HL-60 (cell line): ENCODE data around the gene FLOT1.

Experiments used
- DNase-seq, 2 experiments: peaks; one replicate each; pipeline ENCODE4 v3.0.0-alpha.2; 2010 to 2020; ENCODE audit warnings: low read depth in 1 of 2, low spot score in 1 of 2
- H3K27ac ChIP-seq: fragments of 250-450 bp; sonication (Bioruptor Pico); replicated peaks from 2 replicates; pipeline ENCODE4 v1.5.1; 2020; ENCODE audit warnings: mild to moderate bottlenecking, moderate library complexity
- H3K27me3 ChIP-seq: fragments of 250-450 bp; sonication (Bioruptor Pico); 2 replicates; pipeline ENCODE4 v1.5.1; 2021; ENCODE audit warnings: mild to moderate bottlenecking, moderate library complexity; ENCODE audit not compliant: insufficient read depth, poor library complexity, severe bottlenecking
- H3K4me3 ChIP-seq: replicated peaks from 2 replicates; pipeline ENCODE4 v1.5.1; 2011; ENCODE audit warnings: mild to moderate bottlenecking, control low read depth, low read length; ENCODE audit not compliant: insufficient read depth
- GABPA ChIP-seq: IDR thresholded peaks from 2 replicates; pipeline ENCODE4 v1.6.1; 2012; ENCODE audit warnings: low read depth
- POLR2AphosphoS5 ChIP-seq: IDR thresholded peaks from 2 replicates; pipeline ENCODE4 v1.6.1; 2012; ENCODE audit warnings: low read depth
- REST ChIP-seq: IDR thresholded peaks from 2 replicates; pipeline ENCODE4 v1.6.1; 2012; ENCODE audit warnings: low read depth; ENCODE audit not compliant: insufficient replicate concordance
- SPI1 ChIP-seq: IDR thresholded peaks from 2 replicates; pipeline ENCODE4 v1.6.1; 2012; ENCODE audit warnings: low read depth, mild to moderate bottlenecking, borderline replicate concordance
- TF ChIP-seq, protein P1 (sequence below): IDR thresholded peaks from one replicate; pipeline ENCODE4 v1.5.1; 2011; ENCODE audit warnings: low read length, control low read depth, inconsistent platforms; ENCODE audit not compliant: insufficient read depth

The FLOT1 gene

DNA sequence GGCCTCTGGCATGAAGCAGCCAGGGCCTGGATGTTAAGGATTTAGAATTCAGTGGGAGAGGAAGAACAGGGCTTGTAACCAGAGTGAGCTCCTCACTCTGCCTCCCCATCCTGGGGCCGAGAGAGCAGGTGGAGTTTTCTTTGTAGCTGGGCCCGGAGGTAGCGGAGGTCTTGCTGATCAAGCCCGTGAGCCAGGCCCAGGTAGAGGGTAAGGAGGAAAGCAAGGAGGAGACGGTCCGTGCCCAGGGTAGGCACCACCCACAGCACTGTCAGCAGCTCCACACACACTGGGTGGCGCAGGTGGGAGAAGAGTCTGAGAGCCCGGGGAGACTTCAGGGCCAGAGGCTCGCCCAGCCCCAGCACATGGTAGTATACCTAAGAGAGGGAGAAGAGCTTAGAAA is 53.9 kb downstream of the FLOT1 start:
- H3K27ac ChIP-seq = 0 out of 2 replicates have a peak overlapping the region, but pooled peaks have one; percentile 1
- no peaks in the 10 kb centered on the region for H3K27me3 ChIP-seq
- no peak for TF ChIP-seq SPI1
- TF ChIP-seq POLR2AphosphoS5 = no peak
- TF ChIP-seq GABPA = no peak
- TF ChIP-seq, protein P1, sequence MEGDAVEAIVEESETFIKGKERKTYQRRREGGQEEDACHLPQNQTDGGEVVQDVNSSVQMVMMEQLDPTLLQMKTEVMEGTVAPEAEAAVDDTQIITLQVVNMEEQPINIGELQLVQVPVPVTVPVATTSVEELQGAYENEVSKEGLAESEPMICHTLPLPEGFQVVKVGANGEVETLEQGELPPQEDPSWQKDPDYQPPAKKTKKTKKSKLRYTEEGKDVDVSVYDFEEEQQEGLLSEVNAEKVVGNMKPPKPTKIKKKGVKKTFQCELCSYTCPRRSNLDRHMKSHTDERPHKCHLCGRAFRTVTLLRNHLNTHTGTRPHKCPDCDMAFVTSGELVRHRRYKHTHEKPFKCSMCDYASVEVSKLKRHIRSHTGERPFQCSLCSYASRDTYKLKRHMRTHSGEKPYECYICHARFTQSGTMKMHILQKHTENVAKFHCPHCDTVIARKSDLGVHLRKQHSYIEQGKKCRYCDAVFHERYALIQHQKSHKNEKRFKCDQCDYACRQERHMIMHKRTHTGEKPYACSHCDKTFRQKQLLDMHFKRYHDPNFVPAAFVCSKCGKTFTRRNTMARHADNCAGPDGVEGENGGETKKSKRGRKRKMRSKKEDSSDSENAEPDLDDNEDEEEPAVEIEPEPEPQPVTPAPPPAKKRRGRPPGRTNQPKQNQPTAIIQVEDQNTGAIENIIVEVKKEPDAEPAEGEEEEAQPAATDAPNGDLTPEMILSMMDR = no peak
- H3K4me3 ChIP-seq = no peak overlapping the region
- no peak for DNase-seq

GRCh38 chr6:30687659-30688431 is 54.6 kb downstream of the FLOT1 start:
- no peaks in the 10 kb centered on the region for H3K27me3 ChIP-seq
- no peak for DNase-seq
- H3K27ac ChIP-seq = peak overlapping the region; percentile 94
- H3K4me3 ChIP-seq = peak overlapping the region; percentile 60
- TF ChIP-seq SPI1 = no peak
- TF ChIP-seq POLR2AphosphoS5 = no peak
- TF ChIP-seq, protein P1 = no peak
- TF ChIP-seq REST = no peak
- TF ChIP-seq GABPA = no peak

DNA sequence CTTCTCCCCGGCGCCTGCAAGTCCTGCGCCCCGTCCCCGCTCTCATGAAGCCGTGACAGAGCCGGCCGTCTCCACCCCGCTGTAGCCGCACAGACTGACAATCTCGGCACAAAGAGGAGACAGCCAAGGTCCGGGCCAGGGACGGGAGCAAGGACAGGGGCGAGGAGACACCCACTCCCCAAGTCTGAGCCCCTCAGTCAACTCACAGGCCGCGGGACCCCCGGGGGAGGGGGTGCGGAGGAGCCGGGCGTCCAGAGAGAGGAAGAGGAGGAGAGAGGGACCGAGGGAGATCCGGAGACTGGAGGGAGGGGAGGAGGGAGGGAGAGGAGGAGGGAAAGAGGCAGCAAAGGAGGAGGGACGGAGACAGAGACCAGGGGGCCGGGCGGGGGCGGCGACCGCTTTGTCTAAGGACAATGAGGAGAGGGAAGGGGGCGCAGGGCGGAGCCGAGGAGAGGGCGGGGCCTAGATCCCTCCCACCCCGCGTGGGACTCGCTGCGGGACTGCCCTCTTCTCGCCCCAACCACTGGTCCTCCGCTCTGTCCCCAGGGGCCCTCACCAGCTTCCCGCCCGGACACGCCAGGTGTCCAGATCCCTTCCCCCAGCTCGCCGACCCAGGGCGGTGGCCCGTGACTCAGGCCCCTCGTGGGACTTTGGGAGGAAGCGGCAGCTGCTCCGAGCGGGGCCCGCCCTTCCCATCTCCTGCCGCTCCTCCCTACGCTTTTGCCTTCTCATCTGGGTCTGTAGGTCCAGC is 55.4 kb downstream of the FLOT1 start:
- peak overlapping the region; percentile 60 for H3K4me3 ChIP-seq
- peak; percentile 85 to 99 for DNase-seq
- no peaks in the 10 kb centered on the region for H3K27me3 ChIP-seq
- H3K27ac ChIP-seq = peak overlapping the region; percentile 94
- TF ChIP-seq SPI1 (peak; percentile 51; the same call in 1 of the 2 replicates), POLR2AphosphoS5 (peak; percentile 47; the same call in 1 of the 2 replicates), REST (no peak), GABPA (no peak)
- TF ChIP-seq, protein P1 = no peak
